DND-41 (cell line): ENCODE data around the gene TAS1R2.
A peak's percentile ranks its signal among the peaks of the same experiment; 100 is the strongest.

Experiments
- ATAC-seq: fragments of 200-7000 bp; cut with Tn5 transposase; 3 replicates; pipeline ENCODE4 v1.9.1; 2021; ENCODE audit warnings: low read depth; ENCODE audit not compliant: insufficient read depth
- DNase-seq: peaks from one replicate; pipeline ENCODE4 v3.0.0-alpha.2; 2020
- H2AFZ ChIP-seq: 2 replicates; pipeline ENCODE4 v1.6.0; 2012; ENCODE audit warnings: low read depth, low read length
- H3K27ac ChIP-seq: 2 replicates; pipeline ENCODE4 v1.5.1; 2012; ENCODE audit warnings: low read length, inconsistent platforms
- H3K27me3 ChIP-seq: fragments of 200-600 bp; sonication (generic); 2 replicates; pipeline ENCODE4 v1.6.0; 2012; ENCODE audit warnings: low read length, mild to moderate bottlenecking, inconsistent platforms; ENCODE audit not compliant: insufficient read depth, poor library complexity
- H3K36me3 ChIP-seq: 2 replicates; pipeline ENCODE4 v1.5.1; 2012; ENCODE audit warnings: low read length, inconsistent platforms; ENCODE audit not compliant: insufficient read depth
- H3K4me1 ChIP-seq: 2 replicates; pipeline ENCODE4 v1.5.1; 2012; ENCODE audit warnings: mild to moderate bottlenecking, low read length; ENCODE audit not compliant: insufficient read depth
- H3K4me2 ChIP-seq: 2 replicates; pipeline ENCODE4 v1.6.0; 2012; ENCODE audit warnings: mild to moderate bottlenecking, moderate library complexity, low read length, inconsistent platforms; ENCODE audit not compliant: insufficient read depth
- H3K4me3 ChIP-seq, 2 experiments: fragments of 200-600 bp in 1 of 2; shearing (Covaris generic) in 1 of 2; 2 replicates each; pipeline ENCODE4 v1.5.1; 2012 to 2016; ENCODE audit warnings: inconsistent platforms in 2 of 2, low read length in 2 of 2, mild to moderate bottlenecking in 2 of 2, low read depth in 1 of 2, moderate library complexity in 1 of 2
- H3K79me2 ChIP-seq: 2 replicates; pipeline ENCODE4 v1.6.0; 2012; ENCODE audit warnings: low read length, inconsistent platforms; ENCODE audit not compliant: insufficient read depth
- H3K9ac ChIP-seq: 2 replicates; pipeline ENCODE4 v1.6.0; 2012; ENCODE audit warnings: low read depth, mild to moderate bottlenecking, inconsistent platforms, low read length, moderate library complexity
- H3K9me3 ChIP-seq: 2 replicates; pipeline ENCODE4 v1.5.1; 2012; ENCODE audit warnings: low read length, moderate library complexity, mild to moderate bottlenecking, inconsistent platforms; ENCODE audit not compliant: insufficient read depth, severe bottlenecking
- H4K20me1 ChIP-seq: 2 replicates; pipeline ENCODE4 v1.6.0; 2012; ENCODE audit warnings: low read length; ENCODE audit not compliant: insufficient read depth
- EZH2 ChIP-seq: IDR thresholded peaks from 3 replicates; pipeline ENCODE4 v1.6.1; 2012; ENCODE audit warnings: borderline replicate concordance, low read depth, mild to moderate bottlenecking, moderate library complexity, low read length, inconsistent platforms; ENCODE audit not compliant: severe bottlenecking
- TF ChIP-seq, protein P1 (sequence below): IDR thresholded peaks from 2 replicates; pipeline ENCODE4 v1.5.1; 2012; ENCODE audit warnings: borderline replicate concordance, low read length, moderate library complexity, mild to moderate bottlenecking; ENCODE audit not compliant: poor library complexity, severe bottlenecking; ENCODE audit errors: extremely low read depth

Gene TAS1R2

DNA sequence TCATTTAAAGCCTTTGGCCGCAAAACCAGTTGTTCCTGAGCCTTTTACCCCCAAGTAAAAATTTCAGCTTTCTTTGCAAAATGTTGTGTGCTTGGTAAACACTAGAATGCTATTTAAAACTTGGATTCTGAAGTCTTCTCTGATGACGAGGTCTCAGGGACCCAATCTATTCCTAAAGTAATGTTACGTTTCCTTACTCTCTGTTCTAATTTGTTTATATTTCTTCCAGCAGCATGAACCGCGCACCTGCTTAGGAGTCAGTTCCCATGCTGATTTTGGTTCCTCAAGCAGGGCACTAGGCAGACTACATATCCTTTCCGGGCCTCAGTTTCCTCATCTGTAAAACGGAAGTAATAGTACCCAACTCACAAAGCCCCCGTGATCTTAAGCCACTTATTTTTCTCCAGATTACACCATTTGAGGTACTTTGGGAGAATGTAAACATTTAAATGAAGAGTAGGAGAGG is 43.9 kb upstream of the TAS1R2 start:
- H2AFZ ChIP-seq: peak overlapping the region; percentile 93
- H3K4me2 ChIP-seq: peak overlapping the region; percentile 87
- no peaks in the 10 kb centered on the region for H3K36me3 ChIP-seq
- ATAC-seq: no peak
- TF ChIP-seq, protein P1, sequence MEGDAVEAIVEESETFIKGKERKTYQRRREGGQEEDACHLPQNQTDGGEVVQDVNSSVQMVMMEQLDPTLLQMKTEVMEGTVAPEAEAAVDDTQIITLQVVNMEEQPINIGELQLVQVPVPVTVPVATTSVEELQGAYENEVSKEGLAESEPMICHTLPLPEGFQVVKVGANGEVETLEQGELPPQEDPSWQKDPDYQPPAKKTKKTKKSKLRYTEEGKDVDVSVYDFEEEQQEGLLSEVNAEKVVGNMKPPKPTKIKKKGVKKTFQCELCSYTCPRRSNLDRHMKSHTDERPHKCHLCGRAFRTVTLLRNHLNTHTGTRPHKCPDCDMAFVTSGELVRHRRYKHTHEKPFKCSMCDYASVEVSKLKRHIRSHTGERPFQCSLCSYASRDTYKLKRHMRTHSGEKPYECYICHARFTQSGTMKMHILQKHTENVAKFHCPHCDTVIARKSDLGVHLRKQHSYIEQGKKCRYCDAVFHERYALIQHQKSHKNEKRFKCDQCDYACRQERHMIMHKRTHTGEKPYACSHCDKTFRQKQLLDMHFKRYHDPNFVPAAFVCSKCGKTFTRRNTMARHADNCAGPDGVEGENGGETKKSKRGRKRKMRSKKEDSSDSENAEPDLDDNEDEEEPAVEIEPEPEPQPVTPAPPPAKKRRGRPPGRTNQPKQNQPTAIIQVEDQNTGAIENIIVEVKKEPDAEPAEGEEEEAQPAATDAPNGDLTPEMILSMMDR: no peak
- no peak for TF ChIP-seq EZH2
- H3K9me3 ChIP-seq: no peaks in the 10 kb centered on the region
- peaks cover 32% of the 10 kb centered on the region for H3K4me1 ChIP-seq
- H3K9ac ChIP-seq: peak overlapping the region; percentile 75
- peak overlapping the region; percentile 64 for H3K27ac ChIP-seq
- peaks cover 5% of the 10 kb centered on the region; the same call in 1 of the 2 replicates for H4K20me1 ChIP-seq
- no peaks in the 10 kb centered on the region for H3K79me2 ChIP-seq
- no peaks in the 10 kb centered on the region for H3K27me3 ChIP-seq
- DNase-seq: no peak
- H3K4me3 ChIP-seq: peak overlapping the region; percentile 46 to 92; a peak in 3 of 4 replicates

DNA sequence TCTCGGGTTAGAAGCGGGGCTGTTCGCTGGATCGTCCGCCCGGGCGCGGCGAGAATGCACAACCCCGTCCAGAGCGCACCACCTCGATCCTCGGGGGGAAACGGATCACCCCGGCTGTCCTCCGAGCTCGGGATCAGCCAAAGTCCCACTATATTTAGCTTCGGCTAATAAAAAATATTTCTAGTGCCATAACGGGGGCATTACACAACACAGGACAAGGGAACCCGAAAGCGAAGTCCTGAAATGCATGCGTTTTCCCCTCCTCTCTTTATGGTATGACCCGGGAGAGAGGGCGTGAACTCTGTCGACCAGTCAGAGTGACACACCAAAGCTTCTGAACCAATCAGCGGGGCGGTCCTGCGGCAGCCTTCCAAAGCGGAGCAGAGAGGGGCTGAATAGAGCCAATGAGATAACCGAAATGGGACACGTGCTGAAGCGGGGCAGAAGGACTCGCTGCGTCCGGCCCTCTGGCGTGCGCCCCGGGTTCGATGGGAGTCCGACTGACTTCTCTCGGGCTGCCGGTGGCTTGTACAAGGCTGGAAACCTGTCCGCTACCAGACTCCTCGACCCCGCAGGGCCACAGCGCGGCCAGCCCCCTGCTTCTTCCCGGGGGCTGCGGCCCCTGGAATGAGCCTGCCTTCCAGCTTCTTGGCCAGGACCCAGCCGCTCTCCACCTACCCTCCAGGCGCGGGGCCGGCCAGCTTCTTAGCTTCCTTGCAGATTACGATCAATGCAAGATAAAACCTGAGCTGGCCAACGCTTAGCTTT is 43.2 kb upstream of the TAS1R2 start, which contains the start of gene ALDH4A1:
Gene ALDH4A1, minus strand, starts transcription at position 33 of the 768 bp plus-strand sequence. Its CDS starts 32 bp downstream, at position 1.
- TF ChIP-seq, protein P1: no peak
- no peak for TF ChIP-seq EZH2
- Histone ChIP-seq H3K4me3 (peak within 1 kb of the TSS; percentile 81 to 92), H3K36me3 (no peaks in the 10 kb centered on the region), H3K9me3 (no peaks in the 10 kb centered on the region), H3K9ac (peak within 1 kb of the TSS; percentile 75), H3K27me3 (no peaks in the 10 kb centered on the region), H3K4me2 (peak within 1 kb of the TSS; percentile 87), H3K79me2 (no peaks in the 10 kb centered on the region), H2AFZ (peak within 1 kb of the TSS; percentile 93), H3K4me1 (peaks cover 32% of the 10 kb centered on the region), H3K27ac (peak within 1 kb of the TSS; percentile 85), H4K20me1 (peaks cover 5% of the 10 kb centered on the region; the same call in 1 of the 2 replicates)
- ATAC-seq (peak; percentile 98), DNase-seq (peak; percentile 97)

DNA sequence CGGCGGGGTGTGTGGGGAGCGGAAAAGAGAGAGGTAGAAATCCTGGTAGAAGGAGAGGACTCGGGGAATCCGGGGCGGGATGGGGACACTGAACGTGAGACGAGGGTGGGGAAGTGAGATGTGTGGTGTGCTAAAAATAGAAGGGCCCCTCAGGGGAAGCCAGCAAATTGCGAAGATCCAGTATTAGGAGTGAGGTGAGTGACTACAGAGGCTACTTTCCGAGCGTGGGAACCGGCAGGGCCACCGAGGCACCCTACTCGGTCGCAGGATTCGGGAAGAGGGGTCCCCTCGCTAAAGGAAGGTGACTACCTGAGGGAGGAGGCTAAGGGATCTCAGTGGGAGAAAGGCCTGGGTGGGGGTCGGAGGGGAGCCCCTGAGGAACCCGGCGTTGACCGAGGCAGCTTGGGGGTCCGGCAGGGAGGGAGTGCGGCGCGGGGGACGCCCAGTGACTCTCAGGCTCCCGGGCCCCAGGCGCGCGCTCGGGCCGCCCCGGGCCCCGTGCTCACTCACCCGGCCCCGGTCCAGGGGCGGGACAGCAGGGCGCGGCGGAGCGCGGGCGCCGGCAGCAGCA is 42.6 kb upstream of the TAS1R2 start:
- H4K20me1 ChIP-seq: peaks cover 5% of the 10 kb centered on the region; the same call in 1 of the 2 replicates
- no peak for DNase-seq

More for the DNA sequence above, 42.6 kb upstream of the TAS1R2 start:
- H3K36me3 ChIP-seq: no peaks in the 10 kb centered on the region
- peaks cover 32% of the 10 kb centered on the region for H3K4me1 ChIP-seq
- peak overlapping the region; percentile 81 to 92 for H3K4me3 ChIP-seq
- TF ChIP-seq EZH2: no peak
- peak overlapping the region; percentile 75 for H3K9ac ChIP-seq
- H2AFZ ChIP-seq: peak overlapping the region; percentile 68
- H3K27me3 ChIP-seq: no peaks in the 10 kb centered on the region
- H3K9me3 ChIP-seq: no peaks in the 10 kb centered on the region
- ATAC-seq: no peak
- peak overlapping the region; percentile 87 for H3K4me2 ChIP-seq
- peak overlapping the region; percentile 85 for H3K27ac ChIP-seq
- H3K79me2 ChIP-seq: no peaks in the 10 kb centered on the region
